CD4-positive, alpha-beta T cell treated with Interleukin-17A for 4 hours (primary cell): ENCODE results near the gene ORM1.

ENCODE experiments used
- DNase-seq: peaks from one replicate; pipeline ENCODE4 v3.0.0-alpha.2; 2020; ENCODE audit warnings: mixed read lengths

Gene ORM1

GRCh38 chr9:114344692-114345091 is 21.8 kb downstream of the ORM1 start:
- no peak for DNase-seq

GRCh38 chr9:114345493-114346065 is 22.7 kb downstream of the ORM1 start:
- no peak for DNase-seq

GRCh38 chr9:114346146-114346545 is 23.2 kb downstream of the ORM1 start:
- no peak for DNase-seq

- DNase-seq: no peak
Measured at GRCh38 chr9:114347675-114348074, 24.8 kb downstream of the ORM1 start.

- DNase-seq: no peak
Measured at GRCh38 chr9:114348261-114348905, 25.5 kb downstream of the ORM1 start.

- DNase-seq: peak; percentile 74
Measured at GRCh38 chr9:114348906-114349482, 26.1 kb downstream of the ORM1 start.

GRCh38 chr9:114349713-114350480 is 27.0 kb downstream of the ORM1 start:
- DNase-seq: no peak

GRCh38 chr9:114350636-114351401 is 27.9 kb downstream of the ORM1 start:
- DNase-seq: no peak

- DNase-seq: no peak
Measured at GRCh38 chr9:114351932-114352331, 29.0 kb downstream of the ORM1 start.

- no peak for DNase-seq
Measured at GRCh38 chr9:114355821-114356220, 32.9 kb downstream of the ORM1 start.

- DNase-seq: no peak
Measured at GRCh38 chr9:114356792-114357191, 33.9 kb downstream of the ORM1 start.

- DNase-seq: no peak
Measured at GRCh38 chr9:114357360-114357759, 34.5 kb downstream of the ORM1 start.

GRCh38 chr9:114357911-114358328 is 35.0 kb downstream of the ORM1 start:
- DNase-seq: no peak

- no peak for DNase-seq
Measured at GRCh38 chr9:114359801-114360200, 36.9 kb downstream of the ORM1 start.

GRCh38 chr9:114361542-114361941 is 38.6 kb downstream of the ORM1 start:
- DNase-seq: no peak

- no peak for DNase-seq
Measured at GRCh38 chr9:114362394-114362793, 39.5 kb downstream of the ORM1 start.

- peak; percentile 46 for DNase-seq
Measured at GRCh38 chr9:114363424-114363823, 40.5 kb downstream of the ORM1 start.

- DNase-seq: no peak
Measured at GRCh38 chr9:114364134-114365041, 41.5 kb downstream of the ORM1 start.

- no peak for DNase-seq
Measured at GRCh38 chr9:114365194-114365593, 42.3 kb downstream of the ORM1 start.

- peak; percentile 69 for DNase-seq
Measured at GRCh38 chr9:114366334-114367128, 43.6 kb downstream of the ORM1 start.

GRCh38 chr9:114367366-114367765 is 44.5 kb downstream of the ORM1 start:
- no peak for DNase-seq
